Endothelial cell of umbilical vein (primary cell): ENCODE data around the gene MYPN. TPM values are rescaled to one million over a fixed set of nuclear protein-coding genes. Genes with fewer than 3 reads are reported as not detected.

Experiments used
- BruUV-seq: library from RNA; stranded (reverse); fragments of 400-500 nt; replicated peaks from 2 replicates; lab custom pipeline; 2021; lab: Mats Ljungman, UMichigan
- CTCF ChIA-PET: fragments of 300-600, 350-600 bp; sonication (Branson Sonifier 250); formaldehyde crosslinking; loops from one replicate; lab custom pipeline; 2021; ENCODE audit warnings: antibody characterized with exemption, inconsistent platforms; lab: Charles Lee
- POLR2A ChIA-PET: fragments of 300-600, 350-600 bp; sonication (Branson Sonifier 250); formaldehyde crosslinking; loops from one replicate; lab custom pipeline; 2021; ENCODE audit warnings: antibody characterized with exemption, inconsistent platforms; lab: Charles Lee
- DNase-seq: peaks from one replicate; pipeline ENCODE4 v3.0.0-alpha.2; 2011; ENCODE audit warnings: low read depth, low spot score
- FAIRE-seq: peaks from 2 replicates; lab custom pipeline; 2011; peaks lifted over from hg19 to GRCh38; lab: Jason Lieb, UNC
- H2AFZ ChIP-seq: 2 replicates; pipeline ENCODE4 v1.6.0; 2012; ENCODE audit warnings: low read depth, low read length, control low read depth, inconsistent platforms
- H3K27ac ChIP-seq: 2 replicates; pipeline ENCODE4 v1.5.1; 2011; ENCODE audit warnings: low read depth, mild to moderate bottlenecking, control low read depth, low read length, moderate library complexity; ENCODE audit not compliant: insufficient read depth
- H3K27me3 ChIP-seq, 2 experiments: 2 replicates each; pipeline versions ENCODE4 v1.6.0 to v1.6.1; 2011; ENCODE audit warnings: low read length in 2 of 2, mixed read lengths in 1 of 2; ENCODE audit not compliant: control insufficient read depth in 2 of 2, insufficient read depth in 2 of 2
- H3K36me3 ChIP-seq, 2 experiments: 2 replicates in 1 of 2; 3 replicates in 1 of 2; pipeline ENCODE4 v1.5.1; 2011; ENCODE audit warnings: low read length in 2 of 2, mild to moderate bottlenecking in 1 of 2, moderate library complexity in 1 of 2; ENCODE audit not compliant: control insufficient read depth in 2 of 2, insufficient read depth in 2 of 2; ENCODE audit errors: extremely low read depth in 1 of 2
- H3K4me1 ChIP-seq: 3 replicates; pipeline ENCODE4 v1.5.1; 2011; ENCODE audit warnings: mild to moderate bottlenecking, low read length; ENCODE audit not compliant: control insufficient read depth, insufficient read depth; ENCODE audit errors: extremely low read depth
- H3K4me2 ChIP-seq: 2 replicates; pipeline ENCODE4 v1.6.1; 2011; ENCODE audit warnings: low read length, control low read depth, mixed read lengths; ENCODE audit not compliant: insufficient read depth
- H3K4me3 ChIP-seq, 3 experiments: fragments of 200-600 bp in 1 of 3; sonication (generic), shearing (Covaris generic) in 1 of 3; replicated peaks in 1 of 3; 2 replicates each; pipeline ENCODE4 v1.5.1; 2011 to 2016; ENCODE audit warnings: control low read depth in 3 of 3, low read length in 3 of 3, mild to moderate bottlenecking in 2 of 3, inconsistent platforms in 1 of 3, low read depth in 1 of 3, moderate library complexity in 1 of 3; ENCODE audit not compliant: insufficient read depth in 1 of 3
- H3K79me2 ChIP-seq: 2 replicates; pipeline ENCODE4 v1.6.0; 2012; ENCODE audit warnings: low read length, inconsistent platforms; ENCODE audit not compliant: control insufficient read depth, insufficient read depth
- H3K9ac ChIP-seq: replicated peaks from 2 replicates; pipeline ENCODE3; 2011; ENCODE audit warnings: low read length, control low read depth; ENCODE audit not compliant: insufficient read depth; ENCODE audit errors: extremely low read depth
- H3K9me1 ChIP-seq: replicated peaks from 3 replicates; pipeline ENCODE4 v1.6.0; 2011; ENCODE audit warnings: mild to moderate bottlenecking, low read length; ENCODE audit not compliant: control insufficient read depth, insufficient read depth; ENCODE audit errors: extremely low read depth
- H3K9me3 ChIP-seq: replicated peaks from 2 replicates; pipeline ENCODE4 v1.5.1; 2012; ENCODE audit warnings: low read length, inconsistent platforms; ENCODE audit not compliant: control insufficient read depth, insufficient read depth
- H4K20me1 ChIP-seq: replicated peaks from 2 replicates; pipeline ENCODE3; 2011; ENCODE audit warnings: mild to moderate bottlenecking, low read length; ENCODE audit not compliant: control insufficient read depth, insufficient read depth; ENCODE audit errors: extremely low read depth
- EZH2 ChIP-seq: IDR thresholded peaks from 2 replicates; pipeline ENCODE4 v1.6.1; 2012; ENCODE audit warnings: borderline replicate concordance, low read depth, mild to moderate bottlenecking, moderate library complexity, low read length, inconsistent platforms; ENCODE audit not compliant: severe bottlenecking
- FOS ChIP-seq: IDR thresholded peaks from 2 replicates; pipeline ENCODE4 v1.6.1; 2011; ENCODE audit warnings: mild to moderate bottlenecking, low read length, moderate library complexity, borderline replicate concordance; ENCODE audit not compliant: insufficient read depth
- GATA2 ChIP-seq: IDR thresholded peaks from 2 replicates; pipeline ENCODE4 v1.7.0; 2011; ENCODE audit warnings: low read depth, mild to moderate bottlenecking, moderate library complexity, mixed read lengths, low read length; ENCODE audit not compliant: insufficient read length, insufficient read depth
- JUN ChIP-seq: IDR thresholded peaks from 2 replicates; pipeline ENCODE4 v1.6.1; 2011; ENCODE audit warnings: borderline replicate concordance, low read depth; ENCODE audit not compliant: insufficient read length, insufficient read depth
- MYC ChIP-seq: IDR thresholded peaks from one replicate; pipeline ENCODE4 v1.6.1; 2011; ENCODE audit warnings: mild to moderate bottlenecking, low read depth, low read length
- POLR2A ChIP-seq: IDR thresholded peaks from 2 replicates; pipeline ENCODE4 v1.6.1; 2012; ENCODE audit warnings: low read depth, mild to moderate bottlenecking, control low read depth, low read length
- POLR2AphosphoS5 ChIP-seq: IDR thresholded peaks from 2 replicates; pipeline ENCODE4 v1.6.1; 2012; ENCODE audit warnings: low read depth, mild to moderate bottlenecking, control low read depth, low read length, moderate library complexity; ENCODE audit not compliant: insufficient read depth
- dilution Hi-C: fragments of 300-500 bp; cut with MboI; formaldehyde crosslinking; loops from one replicate; pipeline ENCODE4 v1.15.0; 2019; ENCODE audit warnings: low sequenced_read_pairs; ENCODE audit not compliant: extremely low pct_ligation_motif_present
- intact Hi-C: fragments of 100-400 bp; cut with micrococcal nuclease; formaldehyde crosslinking; loops from one replicate; pipeline ENCODE4 v1.10.0; 2022
- polyA plus RNA-seq, 4 experiments: library from polyadenylated mRNA; depleted of rRNA in 3 of 4; stranded (reverse) in 3 of 4; unstranded in 1 of 4; fragments of >200 nt; gene quantifications; 2 replicates each; pipeline versions ENCODE4 v1.2.1 to v1.2.3, GENCODE V29; 2011 to 2012; ENCODE audit warnings: missing spikeins in 1 of 4
- total RNA-seq: library from RNA; stranded (reverse); gene quantifications from 2 replicates; pipeline ENCODE4 v1.2.3, GENCODE V29; 2021
- TF ChIP-seq, protein P1 (sequence below), 2 donors: IDR thresholded peaks; 1 replicate in 1 of 2; 2 replicates in 1 of 2; pipeline ENCODE4 v1.5.1; 2011; ENCODE audit warnings: low read length in 2 of 2, mild to moderate bottlenecking in 2 of 2, moderate library complexity in 2 of 2, control low read depth in 1 of 2, inconsistent platforms in 1 of 2, low read depth in 1 of 2; ENCODE audit not compliant: insufficient read depth in 1 of 2; ENCODE audit errors: extremely low read depth in 1 of 2
- TF ChIP-seq, protein P2 (sequence below): IDR thresholded peaks from 2 replicates; pipeline ENCODE4 v1.6.1; 2011; ENCODE audit not compliant: insufficient read depth, insufficient read length

MYPN gene
- total and polyA plus RNA-seq, 2 donors (not counting 3 experiments of a cell fraction or from before 2014, with no cell fraction given), result 0.01 TPM; not detected in 1

DNA sequence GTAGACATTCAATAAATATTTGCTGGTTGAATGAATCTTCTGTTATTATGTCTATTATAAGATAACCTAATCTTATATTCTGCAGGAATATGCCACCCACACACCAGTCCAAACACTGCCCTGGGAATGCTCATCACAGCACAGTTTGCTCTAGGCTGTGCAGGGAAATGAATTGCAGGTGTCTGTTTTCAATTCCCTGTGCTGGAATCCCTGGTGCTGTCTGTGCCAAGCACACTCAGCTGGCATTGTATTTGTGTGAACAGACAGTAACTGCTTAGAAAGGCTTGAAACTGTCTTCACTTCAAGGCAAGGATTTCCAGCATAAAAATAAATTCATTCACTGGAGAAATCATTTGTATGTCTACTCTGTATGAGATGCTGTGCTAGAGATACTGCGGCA is 102.4 kb downstream of the MYPN start:
- Histone ChIP-seq H3K9me3 (no peaks in the 10 kb centered on the region), H3K9me1 (no peaks in the 10 kb centered on the region), H3K36me3 (no peaks in the 10 kb centered on the region), H3K4me3 (no peak overlapping the region), H3K4me2 (no peak overlapping the region), H2AFZ (no peak overlapping the region), H4K20me1 (no peaks in the 10 kb centered on the region), H3K27ac (no peak overlapping the region), H3K79me2 (no peaks in the 10 kb centered on the region), H3K4me1 (no peaks in the 10 kb centered on the region), H3K9ac (no peak overlapping the region), H3K27me3 (peaks cover 5 to 12% of the 10 kb centered on the region in 2 experiments)
- ChIA-PET CTCF (interaction anchor here (1.4 to 4.2 kb wide), 4 partner anchors 15 to 129 kb away, joined by 9 to 290 read pairs (median 18); no protein-coding TSS in a partner anchor), POLR2A (no interaction called here)
- TF ChIP-seq, protein P1, sequence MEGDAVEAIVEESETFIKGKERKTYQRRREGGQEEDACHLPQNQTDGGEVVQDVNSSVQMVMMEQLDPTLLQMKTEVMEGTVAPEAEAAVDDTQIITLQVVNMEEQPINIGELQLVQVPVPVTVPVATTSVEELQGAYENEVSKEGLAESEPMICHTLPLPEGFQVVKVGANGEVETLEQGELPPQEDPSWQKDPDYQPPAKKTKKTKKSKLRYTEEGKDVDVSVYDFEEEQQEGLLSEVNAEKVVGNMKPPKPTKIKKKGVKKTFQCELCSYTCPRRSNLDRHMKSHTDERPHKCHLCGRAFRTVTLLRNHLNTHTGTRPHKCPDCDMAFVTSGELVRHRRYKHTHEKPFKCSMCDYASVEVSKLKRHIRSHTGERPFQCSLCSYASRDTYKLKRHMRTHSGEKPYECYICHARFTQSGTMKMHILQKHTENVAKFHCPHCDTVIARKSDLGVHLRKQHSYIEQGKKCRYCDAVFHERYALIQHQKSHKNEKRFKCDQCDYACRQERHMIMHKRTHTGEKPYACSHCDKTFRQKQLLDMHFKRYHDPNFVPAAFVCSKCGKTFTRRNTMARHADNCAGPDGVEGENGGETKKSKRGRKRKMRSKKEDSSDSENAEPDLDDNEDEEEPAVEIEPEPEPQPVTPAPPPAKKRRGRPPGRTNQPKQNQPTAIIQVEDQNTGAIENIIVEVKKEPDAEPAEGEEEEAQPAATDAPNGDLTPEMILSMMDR (IDR thresholded peaks at IDR 0.05; ENCODE audit: extremely low read depth in 1 of 2, insufficient read depth in 1 of 2, low read depth in 1 of 2, low read length in 2 of 2), result no peak
- TF ChIP-seq EZH2, result no peak
- TF ChIP-seq MYC, result no peak
- TF ChIP-seq FOS, result no peak
- no peak for TF ChIP-seq POLR2A
- no peak for TF ChIP-seq GATA2
- no peak for TF ChIP-seq JUN
- TF ChIP-seq, protein P2, sequence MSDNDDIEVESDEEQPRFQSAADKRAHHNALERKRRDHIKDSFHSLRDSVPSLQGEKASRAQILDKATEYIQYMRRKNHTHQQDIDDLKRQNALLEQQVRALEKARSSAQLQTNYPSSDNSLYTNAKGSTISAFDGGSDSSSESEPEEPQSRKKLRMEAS, result no peak
- no peak for TF ChIP-seq POLR2AphosphoS5
- intact Hi-C loops, result loop anchor here (1.0 to 2.0 kb wide), 3 partner anchors 91 to 685 kb away; no protein-coding TSS in a partner anchor
- no peak for DNase-seq
- dilution Hi-C loops, result no loop called here
- BruUV-seq, result no TSS peak
- no peak for FAIRE-seq
